Choroid plexus epithelial cell (primary cell): ENCODE measurements around the gene UNC119.

Experiments
- DNase-seq: peaks from one replicate; pipeline ENCODE4 v3.0.0-alpha.2; 2010; ENCODE audit warnings: low read depth
- H3K4me3 ChIP-seq: 2 replicates; pipeline ENCODE4 v1.5.1; 2011; ENCODE audit warnings: low read depth, mild to moderate bottlenecking, control low read depth, low read length, moderate library complexity
- CTCF ChIP-seq: conservative IDR thresholded peaks from 2 replicates; pipeline ENCODE4 v1.5.1; 2011; ENCODE audit warnings: low read depth, mild to moderate bottlenecking, control low read depth, inconsistent platforms, low read length, moderate library complexity

The UNC119 gene

GRCh38 chr17:28555022-28555421 is 2.6 kb upstream of the UNC119 start:
- no peak for DNase-seq
- TF ChIP-seq CTCF: no peak

GRCh38 chr17:28554565-28554964 is 2.1 kb upstream of the UNC119 start:
- no peak for DNase-seq
- H3K4me3 ChIP-seq: no peak overlapping the region
- TF ChIP-seq CTCF: no peak

More at GRCh38 chr17:28555022-28555421, 2.6 kb upstream of the UNC119 start:
- no peak overlapping the region for H3K4me3 ChIP-seq

DNA sequence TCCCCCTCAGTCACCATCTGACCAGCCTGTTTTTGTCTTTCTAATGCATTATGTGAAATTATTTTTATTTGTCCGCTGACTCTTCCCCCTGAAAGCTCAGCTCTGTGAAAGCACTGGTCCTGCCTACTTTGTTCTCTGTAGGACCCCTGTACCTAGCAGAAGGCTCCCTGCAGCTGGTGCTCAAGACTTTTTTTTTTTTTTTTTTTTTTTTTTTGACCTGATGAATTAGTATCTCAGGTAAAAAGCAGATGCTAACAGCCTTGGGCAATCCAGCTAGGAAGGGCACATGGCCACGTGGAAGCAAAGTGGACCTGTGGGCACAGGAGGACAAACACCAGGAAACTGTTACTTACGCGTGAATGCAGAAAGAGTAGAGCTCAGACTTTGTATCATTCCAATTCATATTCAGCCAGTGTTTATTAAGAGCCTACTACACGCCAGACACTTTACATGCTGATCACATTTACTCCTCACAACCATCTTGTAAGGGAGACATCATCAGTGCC is 629 bp upstream of the UNC119 start:
- H3K4me3 ChIP-seq: peak overlapping the region; percentile 80
- DNase-seq: no peak
- TF ChIP-seq CTCF: no peak

DNA sequence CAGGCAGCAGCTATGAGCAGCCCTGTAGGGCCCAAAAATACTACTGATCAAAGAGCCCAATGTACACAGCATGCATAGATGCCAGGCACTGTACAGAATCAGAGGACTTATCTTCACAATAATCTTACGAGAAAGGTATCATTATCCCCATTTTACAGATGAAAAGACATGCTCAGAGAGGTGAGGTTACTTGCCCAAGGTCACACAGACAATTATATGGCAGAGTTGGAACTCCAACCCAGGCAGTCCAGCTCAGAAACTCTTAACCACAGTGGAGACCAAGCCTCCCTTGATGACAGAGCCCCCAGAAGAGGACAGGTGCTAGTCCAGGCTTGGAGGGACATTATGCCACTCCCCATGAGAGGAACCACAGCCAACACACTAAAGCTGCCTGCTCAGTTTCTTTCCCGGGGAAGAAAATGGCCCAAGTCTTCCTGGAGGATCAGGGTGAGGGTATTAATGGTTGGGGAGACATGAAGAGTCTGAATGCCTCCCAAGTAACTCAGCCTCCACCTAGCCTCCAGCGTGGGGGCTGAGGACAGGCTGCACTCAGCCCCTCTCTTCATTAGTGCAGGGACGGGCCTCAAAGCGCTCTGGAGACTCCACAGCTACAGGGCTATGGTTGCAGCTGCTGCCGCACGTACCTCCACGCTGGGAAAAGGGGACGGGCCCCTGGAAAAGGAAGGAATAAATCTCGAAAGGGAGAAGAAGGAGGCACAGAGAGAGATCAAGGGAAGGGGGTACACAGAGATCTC is 826 bp downstream of the UNC119 start:
- peak overlapping the region; percentile 80 for H3K4me3 ChIP-seq
- no peak for TF ChIP-seq CTCF
- peak; percentile 25 for DNase-seq

DNA sequence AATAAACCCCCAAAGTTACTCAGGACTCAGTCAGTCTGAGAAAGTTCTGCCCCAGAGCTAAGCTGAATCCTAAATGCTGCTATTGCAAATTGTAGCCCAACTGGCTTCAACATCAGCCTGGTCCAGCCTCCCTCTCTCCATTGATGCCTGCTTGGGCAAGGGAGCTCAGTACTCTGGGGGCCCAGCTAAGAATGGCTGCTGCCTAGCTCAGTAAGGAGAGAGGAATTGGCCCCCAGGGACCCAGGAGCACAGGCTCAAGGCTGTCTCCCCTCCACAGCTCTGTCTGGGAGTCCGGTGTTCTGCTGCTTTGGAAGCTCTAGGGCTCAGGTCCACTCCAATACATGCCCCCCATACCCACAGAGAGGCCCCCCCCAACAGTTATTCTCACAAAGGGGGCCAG is 1.6 kb downstream of the UNC119 start:
- DNase-seq: no peak
- TF ChIP-seq CTCF: no peak
- no peak overlapping the region for H3K4me3 ChIP-seq

GRCh38 chr17:28549236-28550132 is 2.9 kb downstream of the UNC119 start:
- no peak for TF ChIP-seq CTCF
- H3K4me3 ChIP-seq: no peak overlapping the region

More at GRCh38 chr17:28549236-28550132, 2.9 kb downstream of the UNC119 start:
- DNase-seq: no peak
